Stimulated activated CD4-positive, alpha-beta T cell treated with anti-CD3 and anti-CD28 coated beads, Interleukin-12 subunit alpha, Interleukin-12 subunit beta, amount 100 ng/mL, for 24 hours (primary cell): ENCODE data around the gene ALPK1.
"Not testable (repeated sequence)": the region's sequence is repeated elsewhere in the genome, so short reads cannot be mapped to it uniquely, and the experiment has no call there.

Source experiments
- DNase-seq, 2 experiments: peaks; one replicate each; pipeline ENCODE4 v3.0.0-alpha.2; 2020; ENCODE audit warnings: low read depth in 2 of 2

The ALPK1 gene

DNA sequence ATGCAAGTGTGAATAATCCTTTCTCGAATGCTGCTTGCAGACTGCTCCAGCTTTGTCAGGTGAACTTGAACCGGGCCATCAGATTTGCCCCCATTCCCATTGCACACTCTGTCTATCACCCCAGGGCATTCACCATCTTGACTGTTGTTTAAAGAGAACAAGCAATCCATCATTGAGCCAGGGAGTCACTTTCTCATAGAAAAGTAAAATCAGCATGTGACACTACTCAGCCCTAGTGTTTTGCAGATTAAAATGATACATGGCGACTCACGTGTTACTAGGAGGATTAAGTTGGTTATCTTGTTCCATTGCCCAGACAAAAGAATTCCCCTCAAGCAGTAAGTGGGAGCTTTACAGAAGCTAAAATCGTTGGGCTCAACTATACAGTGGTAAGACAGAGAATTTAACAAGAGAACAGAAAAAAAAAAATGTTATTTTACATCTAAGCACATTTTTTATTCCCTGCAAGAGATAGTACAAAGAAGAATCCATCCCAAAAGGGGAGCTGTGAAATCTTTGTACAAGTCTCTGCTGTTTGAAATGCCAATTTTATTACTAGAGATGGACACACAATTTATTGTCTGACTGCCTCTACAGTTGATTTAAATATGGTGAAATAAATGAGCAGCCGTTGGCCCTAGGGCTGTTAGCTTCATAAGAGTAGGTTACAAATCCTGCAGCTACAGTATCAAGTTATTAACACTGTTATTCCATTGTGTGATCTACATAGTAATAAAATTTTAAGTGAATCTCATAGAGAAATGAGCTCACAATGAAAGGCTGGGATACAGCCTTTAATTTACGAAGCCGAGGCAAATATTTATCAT, 151.3 kb downstream of the ALPK1 start:
- DNase-seq, result no peak

GRCh38 chr4:112449708-112450107, 152.5 kb downstream of the ALPK1 start:
- DNase-seq, result no peak

GRCh38 chr4:112451104-112451503, 153.9 kb downstream of the ALPK1 start:
- DNase-seq, result no peak

DNA sequence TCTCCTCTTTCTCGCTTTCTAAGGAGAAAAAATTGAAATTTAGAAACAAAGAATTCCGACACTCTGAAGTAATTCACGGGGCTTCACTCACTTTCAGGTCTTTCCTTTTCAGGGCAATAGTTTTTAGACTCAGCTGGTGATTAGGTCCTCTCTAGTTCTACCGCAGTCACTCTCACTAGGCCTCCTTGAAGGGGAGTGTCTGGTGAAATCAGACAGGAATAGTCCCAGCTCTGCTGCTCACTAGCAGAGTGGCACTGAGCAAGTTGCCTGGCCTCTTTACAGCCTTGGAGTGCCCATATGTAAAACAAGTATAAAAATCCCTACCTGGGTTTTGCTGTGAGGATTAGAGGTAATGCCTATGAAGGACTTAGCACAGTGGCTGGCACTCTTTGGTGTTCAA, 154.7 kb downstream of the ALPK1 start:
- no peak for DNase-seq

DNA sequence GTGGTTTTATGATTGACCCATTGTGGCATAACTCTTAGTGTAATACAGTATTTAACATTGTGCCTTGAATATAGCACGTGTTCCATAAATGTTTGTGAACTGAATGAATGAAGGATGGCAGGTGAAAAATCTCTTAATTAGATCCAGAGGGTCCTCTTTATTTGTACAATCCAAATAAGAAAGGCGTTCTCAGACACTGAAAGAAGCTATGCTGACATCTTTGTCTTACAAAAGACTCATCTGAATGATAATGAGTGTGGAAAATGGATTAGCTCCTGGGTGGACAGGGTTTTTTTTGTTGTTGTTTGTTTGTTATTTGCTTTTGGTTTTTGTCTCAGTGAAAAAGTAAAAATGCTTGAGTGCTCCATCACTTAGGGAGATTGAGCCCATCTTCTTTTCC, 156.2 kb downstream of the ALPK1 start:
- no peak for DNase-seq

GRCh38 chr4:112472318-112472717, 175.1 kb downstream of the ALPK1 start:
- DNase-seq, result no peak

DNA sequence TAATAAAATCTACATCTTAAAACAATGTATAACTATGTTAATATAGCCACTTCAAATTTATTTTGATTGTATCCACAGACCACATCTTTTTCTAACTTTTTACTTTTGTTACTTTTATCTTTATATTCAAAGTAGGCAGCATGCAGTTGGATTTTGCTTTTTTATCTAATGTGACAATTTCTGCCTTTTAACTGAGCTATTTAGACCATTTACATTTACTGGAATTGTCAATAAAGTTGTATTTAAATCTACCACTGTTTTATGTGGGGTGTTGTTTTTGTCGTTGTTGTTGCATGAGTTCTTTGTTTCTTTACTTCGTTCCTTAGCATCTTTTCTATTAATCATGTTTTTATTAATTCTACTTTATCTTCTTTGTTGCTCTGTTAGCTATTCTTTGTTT, 176.8 kb downstream of the ALPK1 start:
- DNase-seq, result no peak

GRCh38 chr4:112485930-112486329, 188.8 kb downstream of the ALPK1 start:
- no peak for DNase-seq

GRCh38 chr4:112490808-112491207, 193.6 kb downstream of the ALPK1 start:
- not testable (repeated sequence) for DNase-seq
